Astrocyte of the spinal cord (primary cell): ENCODE measurements around the gene TSPO.

Experiments
- DNase-seq: peaks from one replicate; pipeline ENCODE4 v3.0.0; 2011; ENCODE audit warnings: low read depth, low spot score
- H3K4me3 ChIP-seq: 2 replicates; pipeline ENCODE4 v1.5.1; 2011; ENCODE audit warnings: low read depth, mild to moderate bottlenecking, low read length, moderate library complexity
- in situ Hi-C: cut with HindIII; loops from 2 replicates; pipeline ENCODE4 v1.10.0; 2017; ENCODE audit warnings: low sequenced_read_pairs
- TF ChIP-seq, protein P1 (sequence below): IDR thresholded peaks from 2 replicates; pipeline ENCODE4 v1.5.1; 2012; ENCODE audit warnings: low read depth, mild to moderate bottlenecking, low read length, inconsistent platforms

The TSPO gene

GRCh38 chr22:43131773-43132501, 19.4 kb upstream of the TSPO start:
- no peak for DNase-seq
- TF ChIP-seq, protein P1, sequence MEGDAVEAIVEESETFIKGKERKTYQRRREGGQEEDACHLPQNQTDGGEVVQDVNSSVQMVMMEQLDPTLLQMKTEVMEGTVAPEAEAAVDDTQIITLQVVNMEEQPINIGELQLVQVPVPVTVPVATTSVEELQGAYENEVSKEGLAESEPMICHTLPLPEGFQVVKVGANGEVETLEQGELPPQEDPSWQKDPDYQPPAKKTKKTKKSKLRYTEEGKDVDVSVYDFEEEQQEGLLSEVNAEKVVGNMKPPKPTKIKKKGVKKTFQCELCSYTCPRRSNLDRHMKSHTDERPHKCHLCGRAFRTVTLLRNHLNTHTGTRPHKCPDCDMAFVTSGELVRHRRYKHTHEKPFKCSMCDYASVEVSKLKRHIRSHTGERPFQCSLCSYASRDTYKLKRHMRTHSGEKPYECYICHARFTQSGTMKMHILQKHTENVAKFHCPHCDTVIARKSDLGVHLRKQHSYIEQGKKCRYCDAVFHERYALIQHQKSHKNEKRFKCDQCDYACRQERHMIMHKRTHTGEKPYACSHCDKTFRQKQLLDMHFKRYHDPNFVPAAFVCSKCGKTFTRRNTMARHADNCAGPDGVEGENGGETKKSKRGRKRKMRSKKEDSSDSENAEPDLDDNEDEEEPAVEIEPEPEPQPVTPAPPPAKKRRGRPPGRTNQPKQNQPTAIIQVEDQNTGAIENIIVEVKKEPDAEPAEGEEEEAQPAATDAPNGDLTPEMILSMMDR, result no peak
- H3K4me3 ChIP-seq, result no peak overlapping the region
- in situ Hi-C loops, result no loop called here

- TF ChIP-seq, protein P1, result no peak
- in situ Hi-C loops, result no loop called here
- no peak for DNase-seq
- H3K4me3 ChIP-seq, result no peak overlapping the region
These were observed 18.0 kb upstream of the TSPO start for GRCh38 chr22:43133401-43133800.

GRCh38 chr22:43134553-43134952, 16.8 kb upstream of the TSPO start:
- DNase-seq, result no peak
- TF ChIP-seq, protein P1, result no peak
- in situ Hi-C loops, result no loop called here
- no peak overlapping the region for H3K4me3 ChIP-seq

- in situ Hi-C loops, result no loop called here
- TF ChIP-seq, protein P1, result no peak
- no peak overlapping the region for H3K4me3 ChIP-seq
- DNase-seq, result no peak
These were observed 15.8 kb upstream of the TSPO start for GRCh38 chr22:43135565-43135964.

- DNase-seq, result peak; percentile 23
- H3K4me3 ChIP-seq, result no peak overlapping the region
- TF ChIP-seq, protein P1, result peak; percentile 81
- in situ Hi-C loops, result no loop called here
These were observed 15.1 kb upstream of the TSPO start for GRCh38 chr22:43136255-43136654.

- TF ChIP-seq, protein P1, result no peak
- DNase-seq, result no peak
- no peak overlapping the region for H3K4me3 ChIP-seq
- in situ Hi-C loops, result no loop called here
These were observed 14.6 kb upstream of the TSPO start for GRCh38 chr22:43136801-43137200.
